ENCODE results near the gene ATP4B.

ATP4B gene

DNA sequence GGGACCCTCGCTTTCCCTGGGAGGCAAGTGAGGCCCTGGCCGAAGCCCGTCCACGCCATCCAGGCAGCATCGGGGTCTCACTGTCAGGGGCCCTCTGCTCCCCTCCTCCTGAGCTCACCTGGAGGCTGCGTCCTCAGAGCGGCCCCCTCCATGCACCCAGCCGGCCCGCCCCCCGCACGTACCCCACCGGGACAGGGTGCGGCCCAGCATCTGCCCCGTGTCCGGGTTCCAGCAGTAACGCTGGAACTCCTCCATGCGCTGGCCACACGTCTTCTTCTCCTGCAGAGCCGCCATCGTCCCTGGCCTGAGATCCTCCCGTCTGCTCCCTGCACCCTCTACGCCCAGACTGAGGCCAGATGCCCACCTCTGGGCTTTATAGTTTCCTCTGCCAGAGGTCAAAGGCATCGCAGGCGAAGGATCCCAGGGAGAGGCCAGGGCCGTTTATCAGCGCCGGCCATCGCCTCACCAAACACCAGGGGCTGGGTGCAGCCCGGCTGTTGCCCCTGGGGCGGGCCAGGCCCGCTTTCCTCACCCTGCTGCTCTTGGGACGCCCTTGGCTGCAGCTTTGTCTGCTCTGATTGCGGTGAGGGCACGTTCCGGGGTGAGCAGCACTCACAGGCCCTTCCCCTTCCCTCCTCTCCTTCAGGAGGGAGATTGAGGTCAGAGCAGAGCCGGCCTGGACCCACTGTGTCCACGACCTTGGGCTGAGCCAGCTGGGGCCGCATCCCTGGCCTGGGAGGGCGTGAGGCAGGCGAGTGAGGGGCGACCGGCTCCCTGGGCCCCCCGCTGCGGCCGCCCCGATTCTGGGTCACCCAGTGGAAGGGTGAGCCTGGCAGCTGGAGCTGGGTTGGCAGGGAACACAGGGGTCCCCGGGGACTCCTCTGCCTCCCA is at the start of gene ATP4B:
Gene ATP4B, minus strand, starts transcription at position 348 of the 891 bp plus-strand sequence. Its CDS starts 54 bp downstream, at position 294.
- Mint-ChIP-seq H3K27me3 (ENCODE audit: low read depth, poor library complexity) (peaks cover 16% of the 10 kb centered on the region), H3K4me3 (no peak within 1 kb of the TSS), H3K4me1 (peaks cover 27% of the 10 kb centered on the region), H3K9me3 (peaks cover 20% of the 10 kb centered on the region), H3K36me3 (ENCODE audit: low read depth) (peaks cover 7% of the 10 kb centered on the region), H3K27ac (no peak within 1 kb of the TSS)
- TF ChIP-seq CTCF (IDR thresholded peaks at IDR 0.05): no peak
- DNase-seq: no peak

DNA sequence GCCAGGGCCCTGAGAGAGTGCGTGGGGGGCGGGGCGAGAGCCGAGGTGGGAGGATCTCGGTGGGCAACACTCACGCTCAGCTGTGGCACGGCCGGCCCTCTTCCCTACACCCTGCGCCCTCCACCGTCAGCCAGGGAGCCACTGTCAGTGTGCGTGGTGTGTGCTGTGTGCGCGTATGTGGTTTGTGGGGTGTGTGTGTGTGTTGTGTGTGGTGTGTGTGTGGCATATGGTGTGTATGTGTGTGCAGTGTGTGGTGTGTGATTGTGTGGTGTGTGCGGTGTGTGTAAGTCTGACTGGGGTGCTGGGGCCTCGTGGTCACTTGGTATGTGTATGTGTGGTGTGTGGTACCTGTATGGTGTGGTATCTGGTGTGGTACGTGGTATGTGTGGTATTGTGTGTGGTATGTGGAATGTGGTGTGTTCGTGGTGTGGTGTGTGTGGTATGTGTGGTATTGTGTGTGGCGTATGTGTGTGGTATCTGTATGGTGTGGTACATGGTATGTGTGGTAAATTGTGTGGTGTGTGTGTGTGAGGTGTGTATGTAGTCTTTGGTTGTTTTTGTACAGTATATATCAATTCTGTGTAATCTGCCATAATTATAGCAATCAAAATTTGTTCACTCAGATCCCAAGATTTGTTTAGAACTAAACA is 14.1 kb upstream of the ATP4B start:
- Mint-ChIP-seq H3K9me3 (no peaks in the 10 kb centered on the region), H3K4me1 (peaks cover 18% of the 10 kb centered on the region), H3K27ac (no peak overlapping the region), H3K36me3 (ENCODE audit: low read depth) (no peaks in the 10 kb centered on the region), H3K4me3 (peak overlapping the region; percentile 3), H3K27me3 (ENCODE audit: low read depth, poor library complexity) (no peaks in the 10 kb centered on the region)
- no peak for DNase-seq
- no peak for TF ChIP-seq CTCF (IDR thresholded peaks at IDR 0.05)

GRCh38 chr13:113671066-113672001 is 13.3 kb upstream of the ATP4B start:
- no peak overlapping the region for H3K4me3 Mint-ChIP-seq
- H3K9me3 Mint-ChIP-seq: no peaks in the 10 kb centered on the region
- peaks cover 23% of the 10 kb centered on the region for H3K4me1 Mint-ChIP-seq
- H3K36me3 Mint-ChIP-seq (ENCODE audit: low read depth): no peaks in the 10 kb centered on the region
- no peak overlapping the region for H3K27ac Mint-ChIP-seq
- TF ChIP-seq CTCF (IDR thresholded peaks at IDR 0.05): no peak
- no peak for DNase-seq
- H3K27me3 Mint-ChIP-seq (ENCODE audit: low read depth, poor library complexity): no peaks in the 10 kb centered on the region

- DNase-seq: no peak
- H3K36me3 Mint-ChIP-seq (ENCODE audit: low read depth): no peaks in the 10 kb centered on the region
Measured at GRCh38 chr13:113670541-113670940, 12.5 kb upstream of the ATP4B start.

More at GRCh38 chr13:113670541-113670940, 12.5 kb upstream of the ATP4B start:
- Mint-ChIP-seq H3K27me3 (ENCODE audit: low read depth, poor library complexity) (no peaks in the 10 kb centered on the region), H3K27ac (no peak overlapping the region), H3K4me1 (peaks cover 23% of the 10 kb centered on the region), H3K9me3 (no peaks in the 10 kb centered on the region), H3K4me3 (no peak overlapping the region)
- no peak for TF ChIP-seq CTCF (IDR thresholded peaks at IDR 0.05)

Measured in nephron progenitor cell (in vitro differentiated cells).